ENCODE data around the gene ZKSCAN1.

ZKSCAN1 gene

DNA sequence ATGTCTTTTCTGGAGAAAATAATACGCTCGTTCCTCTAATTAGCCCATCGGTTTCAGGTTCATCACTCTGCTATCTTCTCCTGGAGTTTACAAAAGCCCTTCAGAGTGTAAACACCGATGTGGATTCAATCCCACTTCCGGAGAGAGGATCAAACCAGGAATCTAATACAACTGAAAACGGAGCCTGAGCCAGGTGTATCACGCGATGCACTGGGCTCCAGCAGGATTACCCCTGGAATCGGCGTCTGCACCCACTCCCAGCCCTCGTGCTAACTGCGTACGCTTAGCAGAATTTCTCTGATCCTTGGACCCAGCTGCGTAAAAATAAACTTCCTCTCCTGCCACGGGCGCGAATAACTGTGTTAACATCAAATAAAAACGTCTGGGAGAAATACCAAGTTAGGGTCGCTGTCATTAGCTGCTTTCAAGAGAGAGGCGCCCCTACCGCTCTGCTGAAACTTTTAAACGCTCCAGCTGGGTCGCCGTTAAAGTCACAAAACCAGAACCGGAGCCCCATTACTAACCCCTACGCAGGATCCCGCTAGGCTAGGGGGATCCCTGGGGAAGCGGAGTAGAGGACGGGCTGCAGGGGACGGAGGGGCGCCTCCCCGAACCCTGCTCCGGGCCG, 65.6 kb downstream of the ZKSCAN1 start:
- no peak for DNase-seq (ENCODE audit: low read depth)

- peak; percentile 98 for DNase-seq (ENCODE audit: low read depth)
Measured at GRCh38 chr7:100081535-100082102, 66.2 kb downstream of the ZKSCAN1 start, which contains the start of gene ZNF3. Gene ZNF3, minus strand, starts transcription at chr7:100081723. Its CDS starts 4,366 bp downstream, at chr7:100077357.

- DNase-seq (ENCODE audit: low read depth), result no peak
Measured at GRCh38 chr7:100082978-100083377, 67.6 kb downstream of the ZKSCAN1 start.

DNA sequence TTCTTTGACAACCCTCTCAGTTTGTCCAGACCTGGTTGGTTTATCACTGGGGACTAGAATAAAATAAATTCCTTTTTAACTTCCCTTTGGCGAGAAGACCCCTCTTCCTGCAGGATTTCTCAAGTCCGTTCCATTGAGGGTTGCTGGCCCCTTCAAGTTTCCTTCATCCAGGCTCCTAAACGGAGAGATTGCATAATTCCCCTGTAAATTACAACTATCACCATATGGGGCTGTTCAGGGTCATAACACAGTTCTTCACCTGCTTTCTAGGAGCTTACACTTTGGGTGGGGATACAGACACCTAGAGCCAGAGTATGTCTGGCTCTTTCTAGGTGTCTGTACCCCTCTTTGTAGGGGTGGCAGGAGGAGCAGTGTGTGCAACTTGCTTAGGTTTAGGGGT, 70.1 kb downstream of the ZKSCAN1 start:
- DNase-seq (ENCODE audit: low read depth), result no peak

DNA sequence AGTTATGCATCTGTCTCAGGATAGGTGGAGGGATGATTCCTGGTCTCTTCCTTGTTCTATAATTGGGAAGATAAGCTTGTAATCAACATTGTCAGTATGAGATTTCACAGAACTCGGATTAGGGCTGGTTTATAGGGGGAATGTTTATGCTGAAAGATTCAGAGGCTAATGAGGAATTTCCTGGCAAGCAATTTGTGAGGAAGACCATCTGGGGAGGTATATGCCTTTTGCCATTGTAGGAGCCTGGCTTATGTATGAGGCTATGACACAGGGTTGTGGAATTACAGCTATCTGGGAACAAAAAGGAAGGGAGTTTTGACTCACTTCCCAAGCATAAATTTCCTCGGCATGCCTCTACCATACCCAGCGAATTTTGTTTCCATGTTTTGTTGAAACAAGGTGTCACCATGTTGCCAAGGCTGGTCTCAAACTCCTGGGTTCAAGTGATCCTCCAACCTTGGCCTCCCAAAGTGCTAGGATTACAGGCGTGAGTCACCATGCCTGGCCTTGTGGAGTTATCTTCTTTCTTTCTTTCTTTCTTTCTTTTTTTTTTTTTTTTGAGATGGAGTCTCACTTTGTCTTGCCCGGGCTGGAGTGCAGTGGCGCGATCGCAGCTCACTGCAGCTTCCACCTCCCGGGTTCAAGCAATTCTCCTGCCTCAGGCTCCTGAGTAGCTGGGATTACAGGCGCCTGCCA, 71.8 kb downstream of the ZKSCAN1 start:
- DNase-seq (ENCODE audit: low read depth), result peak; percentile 97

- DNase-seq (ENCODE audit: low read depth), result no peak
Measured at GRCh38 chr7:100088095-100088620, 72.8 kb downstream of the ZKSCAN1 start.

GRCh38 chr7:100088621-100089457, 73.4 kb downstream of the ZKSCAN1 start, which contains the start of gene COPS6:
Gene COPS6, plus strand, starts transcription at chr7:100088969. Its CDS starts 22 bp downstream, at chr7:100088991.
- peak; percentile 55 for DNase-seq (ENCODE audit: low read depth)

- DNase-seq (ENCODE audit: low read depth), result no peak
Measured at GRCh38 chr7:100089458-100090196, 74.2 kb downstream of the ZKSCAN1 start.

DNA sequence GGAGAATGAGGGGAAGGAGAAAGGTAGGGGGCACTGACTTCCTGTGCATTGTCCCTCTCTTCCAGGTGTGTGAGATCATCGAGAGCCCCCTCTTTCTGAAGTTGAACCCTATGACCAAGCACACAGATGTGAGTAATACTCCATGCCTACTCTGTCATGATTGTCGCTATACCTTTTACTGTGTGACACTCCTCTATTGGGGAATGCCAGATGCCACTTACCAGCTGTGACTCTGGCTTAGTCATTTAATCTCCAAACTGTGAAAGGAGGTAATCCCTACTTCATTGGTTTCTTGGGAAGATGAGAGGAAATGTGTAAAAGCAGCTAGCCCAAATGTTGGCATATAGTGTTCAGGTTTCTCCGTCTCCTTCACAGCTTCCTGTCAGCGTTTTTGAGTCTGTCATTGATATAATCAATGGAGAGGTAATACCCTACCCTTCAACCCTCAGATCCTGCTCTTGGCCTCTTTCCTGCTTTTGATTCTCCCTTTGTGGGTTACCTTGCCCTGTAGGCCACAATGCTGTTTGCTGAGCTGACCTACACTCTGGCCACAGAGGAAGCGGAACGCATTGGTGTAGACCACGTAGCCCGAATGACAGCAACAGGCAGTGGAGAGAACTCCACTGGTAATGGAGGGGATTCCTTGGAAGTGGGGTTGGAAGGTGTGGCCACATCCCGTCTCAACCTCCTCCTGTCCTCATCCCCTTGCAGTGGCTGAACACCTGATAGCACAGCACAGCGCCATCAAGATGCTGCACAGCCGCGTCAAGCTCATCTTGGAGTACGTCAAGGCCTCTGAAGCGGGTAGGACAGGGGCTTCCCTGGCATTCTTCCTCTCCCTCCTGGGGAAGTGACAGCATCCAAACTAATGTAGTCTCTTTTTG, 75.4 kb downstream of the ZKSCAN1 start:
- DNase-seq (ENCODE audit: low read depth), result no peak
